Measurements from ENCODE around the gene CDK15. TPM values are rescaled to one million over a fixed set of nuclear protein-coding genes. Genes with fewer than 3 reads are reported as not detected.

CDK15 gene
- total RNA-seq, 4 donors from 2014 or later: 0.07 to 1.8 (median 1.4) TPM

GRCh38 chr2:201794294-201794693 is 12.0 kb upstream of the CDK15 start:
- TF ChIP-seq CTCF (IDR thresholded peaks at IDR 0.05) (no peak), POLR2A (IDR thresholded peaks at IDR 0.05) (no peak), EP300 (IDR thresholded peaks at IDR 0.05) (no peak), POLR2AphosphoS5 (IDR thresholded peaks at IDR 0.05) (no peak)
- peaks cover 6% of the 10 kb centered on the region for H3K27me3 ChIP-seq
- H3K9me3 ChIP-seq: no peaks in the 10 kb centered on the region
- no peaks in the 10 kb centered on the region for H3K4me1 ChIP-seq
- ATAC-seq: no peak
- H3K4me3 ChIP-seq: no peak overlapping the region
- no peaks in the 10 kb centered on the region for H3K36me3 ChIP-seq
- H3K27ac ChIP-seq: no peak overlapping the region
- WGBS, 2 donors (ENCODE audit: low coverage in 1 of 2): 53 to 77% methylated on average over 5 to 6 of the region's 6 CpGs

- ATAC-seq: no peak
- Histone ChIP-seq H3K36me3 (no peaks in the 10 kb centered on the region), H3K4me3 (no peak overlapping the region), H3K9me3 (no peaks in the 10 kb centered on the region), H3K27ac (no peak overlapping the region), H3K27me3 (peaks cover 6% of the 10 kb centered on the region), H3K4me1 (no peaks in the 10 kb centered on the region)
- TF ChIP-seq CTCF (IDR thresholded peaks at IDR 0.05) (peak in 3 of 4 experiments; percentile 63 to 69 (median 66)), EP300 (IDR thresholded peaks at IDR 0.05) (no peak)
- 29 to 49% methylated on average over 3 to 5 of the region's 5 CpGs for WGBS, 2 donors (ENCODE audit: low coverage in 1 of 2)
Observed at GRCh38 chr2:201795607-201796477, 10.5 kb upstream of the CDK15 start.

GRCh38 chr2:201796478-201796865 is 9.9 kb upstream of the CDK15 start:
- Histone ChIP-seq H3K4me1 (no peaks in the 10 kb centered on the region), H3K27ac (no peak overlapping the region), H3K36me3 (no peaks in the 10 kb centered on the region), H3K27me3 (peaks cover 4% of the 10 kb centered on the region), H3K4me3 (no peak overlapping the region), H3K9me3 (no peaks in the 10 kb centered on the region)
- no peak for ATAC-seq
- TF ChIP-seq EP300 (IDR thresholded peaks at IDR 0.05): no peak
- TF ChIP-seq CTCF (IDR thresholded peaks at IDR 0.05): no peak
- no peak for TF ChIP-seq POLR2A (IDR thresholded peaks at IDR 0.05)
- TF ChIP-seq POLR2AphosphoS5 (IDR thresholded peaks at IDR 0.05): no peak

GRCh38 chr2:201797175-201797840 is 9.0 kb upstream of the CDK15 start:
- Histone ChIP-seq H3K27me3 (no peaks in the 10 kb centered on the region), H3K9me3 (no peaks in the 10 kb centered on the region), H3K4me1 (no peaks in the 10 kb centered on the region), H3K4me3 (no peak overlapping the region), H3K27ac (no peak overlapping the region), H3K36me3 (no peaks in the 10 kb centered on the region)
- 54 to 58% methylated on average over 5 of the region's 5 CpGs for WGBS, 2 donors (ENCODE audit: low coverage in 1 of 2)
- ATAC-seq: no peak
- TF ChIP-seq POLR2AphosphoS5 (IDR thresholded peaks at IDR 0.05) (no peak), EP300 (IDR thresholded peaks at IDR 0.05) (no peak), POLR2A (IDR thresholded peaks at IDR 0.05) (no peak), CTCF (IDR thresholded peaks at IDR 0.05) (no peak)

Data from gastroesophageal sphincter (tissue), 4 donors.